ENCODE results near the gene PRDM12.

DNA sequence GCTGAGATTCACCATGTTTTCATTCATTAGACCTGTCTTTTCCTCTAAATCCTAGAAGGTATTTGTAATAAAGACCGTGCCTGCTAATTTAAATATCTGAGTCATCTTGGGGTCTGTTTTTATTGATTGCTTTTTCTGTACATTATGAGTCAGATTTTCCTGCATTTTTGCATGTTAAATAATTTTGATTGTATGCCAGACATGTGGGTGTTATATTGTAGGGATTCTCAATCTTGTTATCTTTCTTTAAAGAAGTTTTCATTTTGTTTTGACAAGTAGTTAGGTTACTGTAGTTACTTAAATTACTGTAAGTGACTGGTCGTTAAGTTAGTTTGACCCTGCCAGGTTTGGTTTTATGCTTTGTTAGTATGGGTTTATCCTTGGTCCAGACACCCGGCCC is 64.3 kb downstream of the PRDM12 start:
- TF ChIP-seq POLR2A (IDR thresholded peaks at IDR 0.05): no peak
- TF ChIP-seq CTCF (IDR thresholded peaks at IDR 0.05 in 4 of 5, conservative IDR thresholded peaks at IDR 0.05 in 1 of 5): no peak
